Activated naive CD4-positive, alpha-beta T cell treated with anti-CD3 and anti-CD28 coated beads, Interleukin-2, amount 50 U/mL, for 72 hours (primary cell): ENCODE data around the gene LRBA. TPM values are rescaled to one million over a fixed set of nuclear protein-coding genes. Genes with fewer than 3 reads are reported as not detected.
"Not testable (repeated sequence)": the region's sequence is repeated elsewhere in the genome, so short reads cannot be mapped to it uniquely, and the experiment has no call there.

Experiments
- ATAC-seq, 2 donors: fragments of 150-1000 bp; cut with Tn5 transposase; 2 replicates each; pipeline ENCODE4 v1.10.0; 2021; ENCODE audit warnings: mild to moderate bottlenecking in 2 of 2, moderate library complexity in 2 of 2
- DNase-seq, 2 donors: peaks; one replicate each; pipeline ENCODE4 v3.0.0; 2021 to 2022; ENCODE audit warnings: low spot score in 2 of 2
- H3K27ac Mint-ChIP-seq, 2 donors: one replicate each; pipeline ENCODE4 v1.8.0; 2022; ENCODE audit warnings: mild to moderate bottlenecking in 2 of 2, mixed read lengths in 2 of 2
- H3K36me3 Mint-ChIP-seq, 2 donors: one replicate each; pipeline ENCODE4 v1.8.0; 2022; ENCODE audit warnings: mixed read lengths in 2 of 2
- H3K9me3 Mint-ChIP-seq, 2 donors: one replicate each; pipeline ENCODE4 v1.8.0; 2022; ENCODE audit warnings: mixed read lengths in 2 of 2
- total RNA-seq, 2 donors: library from RNA; stranded (reverse); gene quantifications; one replicate each; pipeline ENCODE4 v1.2.3, GENCODE V29; 2022

The LRBA gene
- total RNA-seq, 2 donors from 2014 or later: 72.0 to 77.9 TPM

DNA sequence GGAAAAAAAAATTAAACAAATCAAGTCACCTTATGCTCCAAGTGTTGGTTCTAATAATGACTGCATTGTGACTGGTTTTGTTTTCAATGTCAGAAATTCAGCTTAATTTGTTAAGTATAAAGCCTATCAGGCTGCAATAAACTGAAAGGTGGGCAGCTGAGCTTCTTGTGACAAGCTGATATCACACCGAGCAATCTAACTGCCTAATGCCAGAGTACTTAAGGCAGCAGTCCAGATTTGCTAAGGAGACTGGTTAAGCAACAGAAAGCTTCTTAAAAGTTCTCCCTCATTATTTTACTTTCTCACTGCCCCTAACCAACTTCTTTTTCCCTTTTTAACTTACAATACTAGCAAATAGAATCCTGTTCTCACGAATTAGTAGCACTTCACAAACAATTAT lies 232.2 kb downstream of the LRBA start:
- Mint-ChIP-seq H3K9me3 (no peaks in the 10 kb centered on the region), H3K27ac (no peak overlapping the region), H3K36me3 (no peaks in the 10 kb centered on the region)
- no peak for ATAC-seq
- DNase-seq: no peak

DNA sequence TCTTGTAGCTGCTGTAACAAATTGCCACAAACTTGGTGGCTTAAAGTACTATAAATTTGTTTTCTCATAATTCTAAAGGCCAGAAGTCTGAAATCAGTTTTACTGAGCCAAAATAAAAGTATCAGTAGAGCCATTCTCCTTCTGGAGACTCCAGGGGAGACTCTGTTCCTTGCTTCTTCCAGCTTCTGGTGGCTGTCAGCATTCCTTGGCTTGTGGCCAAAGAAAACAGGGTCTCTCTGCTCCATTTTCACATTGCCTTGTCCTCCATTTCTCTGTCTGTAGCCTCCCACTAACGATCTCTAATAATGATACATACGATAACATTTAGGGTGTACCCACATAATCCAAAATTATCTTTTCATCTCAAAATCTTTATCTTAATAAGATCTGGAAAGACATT lies 232.8 kb downstream of the LRBA start:
- no peaks in the 10 kb centered on the region for H3K36me3 Mint-ChIP-seq
- H3K27ac Mint-ChIP-seq: peak overlapping the region in 1 of 2 donors; percentile 12
- DNase-seq (no peak), ATAC-seq (no peak)
- H3K9me3 Mint-ChIP-seq: no peaks in the 10 kb centered on the region

DNA sequence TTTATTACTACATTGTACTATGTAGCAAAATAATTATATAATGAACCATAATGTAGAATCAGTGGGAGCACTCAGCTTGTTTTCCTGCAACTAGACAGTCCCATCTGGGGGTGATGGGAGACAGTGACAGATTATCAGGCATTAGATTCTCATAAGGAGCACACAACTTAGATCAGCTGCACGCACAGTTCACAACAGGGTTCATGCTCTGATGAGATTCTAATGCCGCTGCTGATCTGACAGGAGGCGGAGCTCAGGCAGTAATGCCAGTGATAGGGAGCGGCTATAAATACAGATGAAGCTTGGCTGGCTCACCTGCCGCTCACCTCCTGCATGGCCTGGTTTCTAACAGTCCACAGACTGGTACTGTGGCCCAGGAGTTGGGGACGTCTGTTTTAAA lies 233.9 kb downstream of the LRBA start:
- DNase-seq: no peak
- H3K27ac Mint-ChIP-seq: no peak overlapping the region
- no peaks in the 10 kb centered on the region for H3K9me3 Mint-ChIP-seq
- no peaks in the 10 kb centered on the region for H3K36me3 Mint-ChIP-seq
- no peak for ATAC-seq

DNA sequence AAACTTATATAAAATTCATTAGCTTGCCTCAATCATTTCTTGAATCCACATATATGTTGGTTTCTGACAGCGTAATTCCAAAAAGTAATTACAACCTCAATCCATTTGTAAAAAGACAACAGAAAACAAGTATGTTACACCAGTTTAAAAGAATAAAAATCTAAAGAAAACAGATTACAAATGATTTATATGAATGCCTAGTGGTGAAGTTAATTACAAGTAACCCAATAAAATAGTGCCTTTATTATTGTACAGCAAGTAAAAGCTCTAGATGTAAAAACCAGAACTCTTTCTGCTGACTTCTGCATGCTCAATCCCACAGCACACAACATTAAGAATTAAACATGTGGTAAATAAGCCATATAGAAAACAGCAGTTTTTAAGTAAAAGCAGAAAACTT lies 235.4 kb downstream of the LRBA start:
- Mint-ChIP-seq H3K9me3 (no peaks in the 10 kb centered on the region), H3K36me3 (peaks cover 0 to 9% of the 10 kb centered on the region in 2 donors), H3K27ac (no peak overlapping the region)
- no peak for DNase-seq
- ATAC-seq: no peak

DNA sequence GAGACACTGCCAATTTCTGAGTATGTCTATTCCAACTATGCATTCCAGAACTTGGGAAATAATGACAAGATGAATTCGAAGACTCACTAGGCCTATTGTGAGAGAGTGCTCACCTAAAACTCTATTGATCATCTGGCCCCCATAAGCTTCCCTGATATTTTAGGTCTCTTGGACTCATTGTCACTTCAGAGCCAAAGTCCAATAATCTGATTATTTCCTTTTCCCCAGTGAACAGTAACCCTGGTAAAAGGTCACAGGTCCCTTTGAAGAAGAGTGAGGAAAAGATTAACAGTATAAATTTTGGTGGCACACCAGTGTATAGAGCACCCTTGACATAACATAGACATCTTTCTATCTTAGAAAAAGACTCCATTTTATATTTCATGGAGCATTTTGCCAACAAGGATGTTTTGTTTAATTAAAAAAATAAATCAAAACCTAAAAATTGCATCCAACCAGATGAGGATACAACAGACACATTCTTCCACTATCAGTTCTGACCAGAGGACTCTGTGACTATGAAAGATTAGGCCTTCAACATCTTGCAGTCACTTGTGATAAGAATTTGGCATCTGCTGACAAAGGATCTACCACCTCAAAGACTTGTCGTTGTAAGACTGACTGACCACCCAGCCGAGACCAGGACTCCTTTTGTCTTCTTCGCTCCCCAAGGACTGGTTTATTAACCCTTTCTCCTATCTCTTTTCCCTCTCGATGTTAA lies 241.2 kb downstream of the LRBA start:
- no peak for DNase-seq
- no peak for ATAC-seq
- H3K27ac Mint-ChIP-seq: no peak overlapping the region
- no peaks in the 10 kb centered on the region for H3K9me3 Mint-ChIP-seq
- H3K36me3 Mint-ChIP-seq: peaks cover 4 to 9% of the 10 kb centered on the region in 2 donors

DNA sequence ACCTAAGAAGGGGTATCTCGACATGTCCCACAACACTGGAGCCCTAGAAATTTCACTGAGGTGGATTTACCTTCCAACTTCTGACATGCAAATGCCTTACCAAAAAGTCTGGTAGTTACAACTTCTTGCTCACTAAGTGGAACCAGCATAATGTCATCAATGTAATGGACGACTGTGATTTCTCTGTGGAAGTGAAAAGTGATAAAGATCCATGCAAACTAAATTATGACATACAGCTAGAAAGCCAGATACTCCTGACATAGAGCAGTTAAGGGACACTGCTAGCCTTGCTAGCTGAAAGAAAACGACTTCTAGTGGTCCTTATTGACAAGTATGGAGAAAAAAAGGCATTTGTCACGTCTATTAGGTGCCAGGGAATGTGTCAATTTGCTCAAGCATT lies 242.1 kb downstream of the LRBA start:
- DNase-seq: no peak
- Mint-ChIP-seq H3K36me3 (peaks cover 4 to 9% of the 10 kb centered on the region in 2 donors), H3K27ac (no peak overlapping the region), H3K9me3 (no peaks in the 10 kb centered on the region)
- no peak for ATAC-seq

DNA sequence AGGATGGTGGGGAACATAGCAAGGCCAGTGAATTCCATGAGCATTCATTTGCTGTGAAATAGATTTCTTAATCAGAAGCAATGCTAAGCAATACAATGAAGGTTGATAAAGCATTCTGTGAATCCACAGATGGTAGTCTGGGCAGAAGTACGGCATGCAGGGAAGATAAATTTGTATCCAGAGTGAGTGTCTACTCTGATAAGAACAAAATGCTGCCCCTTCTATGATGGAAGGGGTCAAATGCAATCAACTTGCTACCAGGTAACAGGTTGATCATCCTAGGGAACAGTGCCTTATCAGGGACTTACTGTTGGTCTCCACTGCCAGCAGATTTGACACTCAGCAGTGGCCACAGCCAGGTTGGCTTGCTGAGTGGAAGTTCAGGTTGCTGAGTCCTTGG lies 243.7 kb downstream of the LRBA start:
- no peak overlapping the region for H3K27ac Mint-ChIP-seq
- no peak for DNase-seq
- no peak for ATAC-seq
- H3K9me3 Mint-ChIP-seq: no peaks in the 10 kb centered on the region
- peaks cover 4 to 9% of the 10 kb centered on the region in 2 donors for H3K36me3 Mint-ChIP-seq

DNA sequence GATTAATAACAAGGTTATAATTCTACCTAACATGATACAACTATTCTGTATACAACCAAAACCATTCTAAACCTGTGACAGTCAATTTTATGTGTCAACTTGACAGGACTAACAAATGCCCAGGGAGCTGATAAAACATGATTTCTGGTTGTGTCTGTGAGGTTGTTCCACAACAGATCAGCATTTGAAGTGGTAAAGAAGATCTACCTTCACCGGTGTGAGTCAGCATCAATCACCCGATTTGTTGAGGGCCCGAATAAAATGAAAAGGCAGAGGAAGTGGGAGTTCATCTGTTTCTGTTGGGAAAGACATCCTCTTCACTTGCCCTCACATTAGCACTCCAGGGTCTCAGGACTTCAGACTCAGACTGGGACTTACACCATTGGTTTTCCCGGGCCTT lies 245.2 kb downstream of the LRBA start:
- ATAC-seq (peak; percentile 47 to 58), DNase-seq (no peak)
- Mint-ChIP-seq H3K27ac (peak overlapping the region in 1 of 2 donors; percentile 66), H3K36me3 (peaks cover 4 to 6% of the 10 kb centered on the region in 2 donors), H3K9me3 (no peaks in the 10 kb centered on the region)

DNA sequence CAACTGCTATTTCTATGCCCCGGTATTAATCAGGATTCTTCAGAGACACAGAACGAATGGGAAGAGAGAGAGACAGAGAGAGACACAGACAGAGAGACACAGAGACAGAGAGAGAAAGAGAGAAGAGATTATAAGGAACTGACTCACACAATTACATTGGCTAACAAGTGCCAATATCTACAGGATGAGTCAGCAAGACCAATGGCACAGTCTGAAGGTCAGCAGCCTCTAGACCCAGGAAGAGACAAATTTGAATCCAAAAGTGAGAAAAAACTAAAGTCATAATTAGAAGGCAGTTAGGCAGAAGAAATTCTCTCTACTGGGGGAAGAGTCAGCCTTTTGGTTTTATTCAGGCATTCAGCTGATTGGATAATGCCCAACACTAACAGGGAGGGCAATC lies 245.8 kb downstream of the LRBA start:
- peak overlapping the region in 1 of 2 donors; percentile 66 for H3K27ac Mint-ChIP-seq
- peak; percentile 32 to 85 for ATAC-seq
- no peaks in the 10 kb centered on the region for H3K9me3 Mint-ChIP-seq
- DNase-seq: no peak
- H3K36me3 Mint-ChIP-seq: peaks cover 4 to 10% of the 10 kb centered on the region in 2 donors

DNA sequence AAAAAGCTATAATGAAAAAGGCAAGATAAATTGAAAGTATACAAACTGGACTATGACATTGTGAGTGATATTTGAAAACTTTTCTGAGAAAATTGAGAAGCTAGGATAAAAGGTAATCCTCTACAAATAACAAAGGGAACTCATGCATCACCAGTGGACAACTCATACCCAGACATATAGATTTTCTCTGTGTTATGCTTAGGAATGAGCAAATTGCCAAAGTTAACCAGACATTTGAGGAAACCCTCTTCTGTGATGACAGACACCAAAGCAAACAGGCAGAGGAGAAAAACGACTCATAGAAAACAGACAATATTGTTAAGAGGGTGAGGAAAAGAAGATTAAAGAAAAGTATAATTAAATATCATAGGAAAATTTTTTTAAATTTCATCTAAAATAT lies 246.6 kb downstream of the LRBA start:
- H3K36me3 Mint-ChIP-seq: peaks cover 4 to 10% of the 10 kb centered on the region in 2 donors
- no peaks in the 10 kb centered on the region for H3K9me3 Mint-ChIP-seq
- ATAC-seq (peak; percentile 40 to 69), DNase-seq (no peak)
- H3K27ac Mint-ChIP-seq: no peak overlapping the region

DNA sequence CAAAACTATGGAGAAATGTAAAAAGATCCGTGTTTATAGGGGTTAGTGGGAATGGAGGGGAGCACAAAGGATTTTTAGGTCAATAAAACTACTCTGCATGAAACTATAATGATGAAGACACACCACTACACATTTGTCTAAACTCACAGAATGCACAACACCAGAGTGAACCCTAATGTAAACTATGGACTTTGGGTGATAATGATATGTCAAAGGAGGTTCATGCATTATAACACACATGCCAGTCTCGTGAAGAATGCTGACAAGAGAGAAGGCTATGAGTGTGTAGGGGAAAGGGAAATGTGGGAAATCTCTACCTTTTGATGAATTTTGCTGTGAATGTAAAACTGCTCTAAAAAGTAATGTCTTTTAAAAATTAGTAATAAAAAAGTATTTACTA lies 249.9 kb downstream of the LRBA start:
- no peak for ATAC-seq
- DNase-seq: no peak
- Mint-ChIP-seq H3K36me3 (peaks cover 7 to 21% of the 10 kb centered on the region in 2 donors), H3K9me3 (no peaks in the 10 kb centered on the region), H3K27ac (no peak overlapping the region)

DNA sequence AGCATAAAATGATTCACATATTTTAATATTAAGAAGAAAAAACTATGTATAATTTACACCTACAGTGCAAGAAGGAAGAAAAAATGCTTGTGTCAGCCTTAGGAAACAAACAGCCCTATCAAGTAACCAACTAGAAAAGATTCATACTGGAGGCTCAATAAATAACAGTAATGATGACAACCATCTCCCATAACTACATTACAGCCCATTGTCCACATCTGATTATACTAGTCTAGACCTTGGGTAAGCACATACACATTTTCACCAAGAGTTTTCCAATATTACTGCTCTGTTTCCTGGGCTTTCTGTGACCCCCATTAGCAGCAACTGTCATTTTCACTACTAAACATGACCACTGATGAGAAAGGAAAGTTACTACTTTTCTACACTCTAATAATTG lies 263.4 kb downstream of the LRBA start:
- Mint-ChIP-seq H3K36me3 (peaks cover 0 to 7% of the 10 kb centered on the region in 2 donors), H3K27ac (no peak overlapping the region), H3K9me3 (no peaks in the 10 kb centered on the region)
- ATAC-seq (no peak), DNase-seq (no peak)

DNA sequence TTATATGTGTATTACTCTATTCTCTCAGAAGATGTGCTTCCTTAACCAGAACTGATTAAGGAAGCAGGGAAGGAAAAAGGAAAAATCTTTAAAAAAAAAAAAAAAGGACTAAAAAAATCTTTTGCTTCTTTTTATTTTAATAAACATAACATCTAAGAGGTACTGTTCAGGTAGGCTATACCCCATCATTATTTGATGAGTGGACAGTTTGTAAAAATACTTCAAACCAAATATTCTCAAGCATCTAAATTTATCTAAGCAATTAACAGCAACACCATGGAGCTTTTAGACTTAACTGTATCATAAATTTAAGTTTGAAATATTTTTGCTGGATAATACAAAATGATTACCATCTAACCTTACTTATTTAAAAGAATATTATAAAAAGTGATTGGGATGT lies 264.3 kb downstream of the LRBA start:
- no peaks in the 10 kb centered on the region for H3K9me3 Mint-ChIP-seq
- H3K36me3 Mint-ChIP-seq: peaks cover 0 to 7% of the 10 kb centered on the region in 2 donors
- ATAC-seq (no peak), DNase-seq (no peak)
- H3K27ac Mint-ChIP-seq: no peak overlapping the region

DNA sequence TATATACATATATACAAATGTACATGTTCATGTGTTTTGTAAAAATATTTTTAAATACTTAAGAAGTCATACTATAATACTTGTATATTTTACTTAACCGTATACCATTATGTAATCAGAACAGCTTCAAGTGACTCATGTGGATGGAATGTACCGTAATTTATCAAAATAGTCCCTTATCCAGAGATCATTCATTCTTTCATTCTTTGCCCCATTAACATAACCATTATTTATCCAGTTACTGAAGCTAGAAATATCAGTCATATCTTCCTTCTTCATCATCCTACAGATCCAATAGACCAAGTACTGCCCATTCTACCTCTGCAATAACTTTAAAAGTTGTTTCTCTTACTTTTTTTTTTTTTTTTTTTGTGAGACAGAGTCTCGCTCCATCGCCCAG lies 268.9 kb downstream of the LRBA start:
- DNase-seq (no peak), ATAC-seq (no peak)
- H3K9me3 Mint-ChIP-seq: no peaks in the 10 kb centered on the region
- H3K36me3 Mint-ChIP-seq: peaks cover 0 to 8% of the 10 kb centered on the region in 2 donors
- no peak overlapping the region for H3K27ac Mint-ChIP-seq

DNA sequence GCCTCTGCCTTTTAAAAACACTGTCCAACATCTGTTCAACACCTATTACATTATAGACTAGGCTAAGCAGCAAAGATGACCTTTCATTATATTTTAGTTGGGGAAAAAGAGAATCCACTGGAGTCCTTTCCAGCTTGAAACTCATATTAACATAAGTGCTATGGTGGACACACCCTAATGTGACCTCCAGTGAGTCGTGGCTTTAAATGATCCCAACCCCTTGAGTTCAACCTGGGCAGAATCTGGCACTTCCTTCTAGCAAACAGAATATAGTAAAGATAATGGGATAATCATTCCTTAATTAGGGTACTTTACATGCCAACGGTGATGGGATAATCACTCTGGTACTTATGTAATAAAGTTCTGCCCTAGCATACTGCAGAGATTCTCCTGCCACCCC lies 270.5 kb downstream of the LRBA start:
- Mint-ChIP-seq H3K9me3 (peaks cover 0 to 4% of the 10 kb centered on the region in 2 donors), H3K36me3 (peaks cover 4 to 13% of the 10 kb centered on the region in 2 donors), H3K27ac (no peak overlapping the region)
- no peak for ATAC-seq
- no peak for DNase-seq

DNA sequence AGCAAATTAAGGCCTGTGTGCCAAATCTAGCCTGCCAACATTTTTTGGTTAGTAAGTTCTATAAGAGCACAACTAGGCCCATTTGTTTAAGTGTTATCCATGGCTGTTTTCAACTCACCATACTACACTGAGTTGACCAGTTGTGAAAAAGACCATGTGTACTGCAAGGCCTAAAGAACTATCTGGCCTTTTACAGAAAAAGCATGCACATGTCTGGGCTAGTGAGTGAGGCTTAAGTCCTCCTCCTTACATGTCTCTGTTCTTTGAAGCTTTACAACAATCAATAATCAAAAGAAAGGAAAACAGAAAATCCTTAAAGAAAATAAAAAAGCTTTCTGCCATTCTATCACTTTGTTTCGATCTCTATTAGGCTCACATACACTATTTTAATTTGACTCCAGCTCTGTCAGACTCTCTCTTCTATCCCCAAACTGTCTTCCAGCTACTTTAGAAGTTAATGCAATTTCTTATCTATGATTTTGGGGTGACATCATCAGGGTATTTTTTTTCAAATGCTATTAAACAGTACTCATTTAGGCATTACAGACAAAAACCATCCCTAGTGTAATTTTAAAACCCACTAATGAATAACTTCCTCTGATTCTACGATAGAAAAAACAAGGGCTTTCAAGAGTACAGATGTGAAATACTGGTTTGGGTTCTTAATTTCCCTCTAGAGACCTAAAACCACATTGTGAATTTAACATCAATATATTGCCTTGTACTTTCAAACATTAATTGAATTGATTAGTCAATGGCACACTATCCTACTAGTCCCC lies 271.3 kb downstream of the LRBA start:
- DNase-seq (no peak), ATAC-seq (no peak)
- Mint-ChIP-seq H3K36me3 (peaks cover 6 to 13% of the 10 kb centered on the region in 2 donors), H3K27ac (no peak overlapping the region), H3K9me3 (peaks cover 0 to 4% of the 10 kb centered on the region in 2 donors)

DNA sequence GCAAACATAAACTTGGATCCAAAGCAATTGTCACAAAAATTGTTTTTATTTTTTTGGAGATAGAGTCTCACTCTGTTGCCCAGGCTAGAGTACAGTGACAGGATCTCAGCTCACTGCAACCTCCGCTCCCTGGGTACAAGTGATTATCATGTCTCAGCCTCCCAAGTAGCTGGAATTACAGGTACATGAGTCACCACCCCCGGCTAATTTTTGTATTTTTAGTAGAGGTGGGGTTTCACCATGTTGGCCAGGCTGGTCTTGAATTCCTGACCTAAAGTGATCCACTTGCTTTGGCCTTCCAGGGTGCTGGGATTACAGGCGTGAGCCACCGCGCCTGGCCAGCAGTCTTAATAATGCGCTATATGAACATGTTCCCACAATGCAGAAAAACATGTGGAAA lies 272.2 kb downstream of the LRBA start:
- not testable (repeated sequence) for H3K27ac Mint-ChIP-seq, H3K9me3 Mint-ChIP-seq, DNase-seq, ATAC-seq
- peaks cover 6 to 13% of the 10 kb centered on the region in 2 donors for H3K36me3 Mint-ChIP-seq

DNA sequence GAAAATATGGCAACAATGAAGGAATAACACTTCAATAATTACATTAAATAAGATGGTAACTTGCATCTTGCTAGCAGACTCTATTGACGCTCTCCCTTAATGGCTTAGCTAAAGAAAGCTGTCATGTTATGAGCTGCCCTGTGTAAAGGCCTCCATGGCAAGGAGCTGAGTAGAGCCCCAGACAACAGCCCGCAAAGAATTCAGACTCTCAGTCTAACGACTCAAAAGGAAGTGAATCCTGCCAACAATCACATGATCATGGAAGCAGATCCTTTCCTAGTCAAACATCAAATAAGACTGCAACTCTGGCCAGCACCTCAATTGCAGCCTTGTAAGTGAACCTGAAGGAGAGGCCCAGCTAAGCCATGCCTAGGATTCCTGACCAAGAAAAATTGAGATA lies 275.5 kb downstream of the LRBA start:
- Mint-ChIP-seq H3K27ac (no peak overlapping the region), H3K36me3 (peaks cover 6 to 13% of the 10 kb centered on the region in 2 donors), H3K9me3 (peaks cover 0 to 4% of the 10 kb centered on the region in 2 donors)
- ATAC-seq (no peak), DNase-seq (no peak)
